Esophagus mucosa (tissue), 1 donor: Measurements from ENCODE around the gene VPREB3. TPM values are rescaled to one million over a fixed set of nuclear protein-coding genes. Genes with fewer than 3 reads are reported as not detected.

Experiments used
- total RNA-seq: library from RNA; stranded (reverse); gene quantifications from one replicate; pipeline ENCODE4 v1.2.4, GENCODE V29; 2023
- donor health status: DM: yes; HTN: yes; CAD: no.

VPREB3 gene
- total RNA-seq, 1 donor from 2014 or later, result 0.84 TPM

Other genes starting within 250 kb of the VPREB3 start
- gene IGLL1, start 174.1 kb downstream of the VPREB3 start, total RNA-seq, result not detected
- 0.32 TPM for gene DRICH1, start 122.1 kb downstream of the VPREB3 start, total RNA-seq
- not detected for gene RGL4, start 63.4 kb downstream of the VPREB3 start, total RNA-seq
- 1.4 TPM for gene ZNF70, start 3.3 kb downstream of the VPREB3 start, total RNA-seq
- not detected for gene C22orf15, start 8.6 kb upstream of the VPREB3 start, total RNA-seq
- 124 TPM for gene CHCHD10, start 13.5 kb upstream of the VPREB3 start, total RNA-seq
- gene MMP11, start 18.4 kb upstream of the VPREB3 start, total RNA-seq, result 1.7 TPM
- gene SMARCB1, start 32.5 kb upstream of the VPREB3 start, total RNA-seq, result 60.3 TPM
- gene DERL3, start 84.6 kb upstream of the VPREB3 start, total RNA-seq, result 1.5 TPM
- gene SLC2A11, start 103.5 kb upstream of the VPREB3 start, total RNA-seq, result 1.2 TPM
- 956 TPM for gene MIF, start 140.0 kb upstream of the VPREB3 start, total RNA-seq
- gene GSTT2B, start 206.8 kb upstream of the VPREB3 start, total RNA-seq, result 6.5 TPM
- 1.7 TPM for gene DDTL, start 212.5 kb upstream of the VPREB3 start, total RNA-seq
- gene DDT, start 220.0 kb upstream of the VPREB3 start, total RNA-seq, result 165 TPM
- gene GSTT2, start 225.7 kb upstream of the VPREB3 start, total RNA-seq, result 1.1 TPM